ENCODE data around the gene CCNY.
"Not testable (repeated sequence)": the region's sequence is repeated elsewhere in the genome, so short reads cannot be mapped to it uniquely, and the experiment has no call there.

CCNY gene

GRCh38 chr10:35493196-35494118 lies 157.1 kb downstream of the CCNY start:
- DNase-seq, result no peak

GRCh38 chr10:35495521-35496119 lies 159.3 kb downstream of the CCNY start:
- no peak for DNase-seq

- no peak for DNase-seq
These were observed 161.6 kb downstream of the CCNY start for GRCh38 chr10:35497909-35498308.

GRCh38 chr10:35498693-35499092 lies 162.4 kb downstream of the CCNY start:
- no peak for DNase-seq

GRCh38 chr10:35501923-35502322 lies 165.6 kb downstream of the CCNY start:
- DNase-seq, result no peak

GRCh38 chr10:35502692-35503091 lies 166.4 kb downstream of the CCNY start:
- peak; percentile 30 for DNase-seq

- DNase-seq, result no peak
These were observed 167.3 kb downstream of the CCNY start for GRCh38 chr10:35503578-35503977.

GRCh38 chr10:35504132-35504531 lies 167.8 kb downstream of the CCNY start:
- DNase-seq, result no peak

GRCh38 chr10:35505241-35505873 lies 169.0 kb downstream of the CCNY start:
- DNase-seq, result no peak

GRCh38 chr10:35506741-35507140 lies 170.4 kb downstream of the CCNY start:
- DNase-seq, result no peak

GRCh38 chr10:35507519-35508109 lies 171.3 kb downstream of the CCNY start:
- DNase-seq, result no peak

GRCh38 chr10:35508647-35509046 lies 172.3 kb downstream of the CCNY start:
- DNase-seq, result no peak

GRCh38 chr10:35510891-35511290 lies 174.6 kb downstream of the CCNY start:
- no peak for DNase-seq

- DNase-seq, result no peak
These were observed 175.3 kb downstream of the CCNY start for GRCh38 chr10:35511647-35512046.

- no peak for DNase-seq
These were observed 179.9 kb downstream of the CCNY start for GRCh38 chr10:35516102-35516670.

- no peak for DNase-seq
These were observed 181.3 kb downstream of the CCNY start for GRCh38 chr10:35517431-35518181.

- DNase-seq, result not testable (repeated sequence)
These were observed 181.9 kb downstream of the CCNY start for GRCh38 chr10:35518187-35518586.

GRCh38 chr10:35520996-35521395 lies 184.7 kb downstream of the CCNY start:
- DNase-seq, result no peak

- DNase-seq, result no peak
These were observed 187.4 kb downstream of the CCNY start for GRCh38 chr10:35523670-35524225.

GRCh38 chr10:35526746-35527145 lies 190.4 kb downstream of the CCNY start:
- no peak for DNase-seq

- peak; percentile 30 for DNase-seq
These were observed 195.8 kb downstream of the CCNY start for GRCh38 chr10:35532141-35532540.

GRCh38 chr10:35533565-35533964 lies 197.3 kb downstream of the CCNY start:
- no peak for DNase-seq
